BLaER1 (cell line): Measurements from ENCODE around the gene DENND1B.

Experiments
- H3K27ac ChIP-seq: shearing (Covaris generic); formaldehyde crosslinking; 2 replicates; pipeline ENCODE4 v1.8.1; 2022
- H3K27me3 ChIP-seq: shearing (Covaris generic); formaldehyde crosslinking; 2 replicates; pipeline ENCODE4 v1.8.1; 2022
- H3K36me3 ChIP-seq: shearing (Covaris generic); formaldehyde crosslinking; 2 replicates; pipeline ENCODE4 v1.8.1; 2022
- H3K4me1 ChIP-seq: shearing (Covaris generic); formaldehyde crosslinking; 2 replicates; pipeline ENCODE4 v1.8.1; 2022
- H3K4me2 ChIP-seq: shearing (Covaris generic); formaldehyde crosslinking; 2 replicates; pipeline ENCODE4 v1.8.1; 2022
- H3K4me3 ChIP-seq: shearing (Covaris generic); formaldehyde crosslinking; 2 replicates; pipeline ENCODE4 v1.8.1; 2022
- H3K9ac ChIP-seq: shearing (Covaris generic); formaldehyde crosslinking; 2 replicates; pipeline ENCODE4 v1.8.1; 2022
- H3K9me3 ChIP-seq: shearing (Covaris generic); formaldehyde crosslinking; 2 replicates; pipeline ENCODE4 v1.8.1; 2022
- H4K20me1 ChIP-seq: shearing (Covaris generic); formaldehyde crosslinking; 2 replicates; pipeline ENCODE4 v1.8.1; 2022
- Cebpa-rat ChIP-seq: shearing (Covaris generic); IDR thresholded peaks from 2 replicates; pipeline ENCODE4 v1.8.1; 2022

The DENND1B gene

DNA sequence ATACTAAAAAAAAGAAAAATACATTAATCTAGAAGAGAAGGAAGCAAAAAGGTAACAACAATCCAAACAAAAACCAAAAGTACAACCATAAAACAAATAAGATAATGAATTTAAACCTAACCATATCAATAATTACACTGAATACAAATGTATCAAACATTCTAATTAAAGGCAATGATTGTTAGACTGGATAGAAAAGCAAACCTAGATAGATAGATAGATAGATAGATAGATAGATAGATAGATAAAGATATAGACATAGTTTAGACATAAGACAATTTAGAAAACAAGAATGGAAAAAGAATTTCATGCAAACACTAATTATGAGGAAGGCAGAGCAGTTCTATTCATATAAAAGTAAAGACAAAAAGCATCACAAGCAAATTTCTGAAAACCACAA lies 24.9 kb downstream of the DENND1B start:
- Histone ChIP-seq H3K36me3 (0 out of 2 replicates have a peak, but pooled peaks cover 5% of the 10 kb centered on the region), H3K27ac (no peak overlapping the region)

DNA sequence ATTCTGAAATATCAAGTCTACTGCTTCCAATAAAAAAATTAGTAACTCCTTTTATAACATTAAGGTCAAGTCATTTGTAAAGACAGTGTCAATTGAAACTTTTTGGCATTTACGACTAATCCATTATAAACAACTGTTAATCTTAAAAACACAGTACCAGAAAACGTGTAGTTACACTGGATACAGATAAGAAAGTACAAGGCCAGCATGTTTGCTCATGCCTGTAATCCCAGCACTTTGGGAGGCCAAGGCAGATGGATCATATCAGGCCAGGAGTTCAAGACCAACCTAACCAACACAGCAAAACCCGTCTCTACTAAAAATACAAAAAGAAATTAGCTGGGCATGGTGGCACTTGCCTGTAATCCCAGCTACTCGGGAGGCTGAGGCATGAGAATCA lies 29.4 kb downstream of the DENND1B start:
- TF ChIP-seq Cebpa-rat = no peak
- Histone ChIP-seq H4K20me1 (no peaks in the 10 kb centered on the region), H3K27me3 (no peaks in the 10 kb centered on the region), H3K4me3 (no peak overlapping the region), H3K36me3 (no peaks in the 10 kb centered on the region), H3K9ac (no peak overlapping the region), H3K27ac (no peak overlapping the region), H3K9me3 (peaks cover 17% of the 10 kb centered on the region), H3K4me1 (peaks cover 11% of the 10 kb centered on the region), H3K4me2 (no peak overlapping the region)

More for the DNA sequence above, 24.9 kb downstream of the DENND1B start:
- 0 out of 2 replicates have a peak, but pooled peaks cover 4% of the 10 kb centered on the region for H3K9me3 ChIP-seq
- no peak overlapping the region for H3K4me3 ChIP-seq
- H3K4me2 ChIP-seq = no peak overlapping the region
- no peak for TF ChIP-seq Cebpa-rat
- H4K20me1 ChIP-seq = no peaks in the 10 kb centered on the region
- no peak overlapping the region for H3K9ac ChIP-seq
- peaks cover under 1% of the 10 kb centered on the region for H3K4me1 ChIP-seq
- no peaks in the 10 kb centered on the region for H3K27me3 ChIP-seq

DNA sequence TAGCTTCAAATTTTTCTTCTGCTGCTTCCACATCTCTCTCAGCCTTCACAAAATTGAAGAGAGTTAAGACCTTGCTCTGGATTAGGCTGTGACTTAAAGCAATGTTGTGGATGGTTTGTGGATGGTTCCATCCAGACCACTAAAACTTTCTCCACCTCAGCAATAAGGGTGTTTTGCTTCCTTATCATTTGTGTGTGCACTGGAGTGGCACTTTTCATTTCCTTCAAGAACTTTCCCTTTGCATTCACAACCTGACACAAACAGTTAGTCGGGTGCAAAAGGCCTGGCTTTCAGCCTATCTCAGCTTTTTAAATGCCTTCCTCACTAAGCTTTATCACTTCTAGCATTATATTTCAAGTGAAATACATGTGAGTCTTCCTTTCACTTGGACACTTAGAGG lies 30.3 kb downstream of the DENND1B start:
- TF ChIP-seq Cebpa-rat = no peak
- Histone ChIP-seq H3K4me3 (no peak overlapping the region), H3K27me3 (no peaks in the 10 kb centered on the region), H3K36me3 (no peaks in the 10 kb centered on the region), H3K9ac (no peak overlapping the region), H3K9me3 (peaks cover 17% of the 10 kb centered on the region), H3K27ac (peak overlapping the region; percentile 21; the same call in 1 of the 2 replicates), H3K4me1 (peaks cover 11% of the 10 kb centered on the region), H4K20me1 (no peaks in the 10 kb centered on the region), H3K4me2 (peak overlapping the region; percentile 50)

DNA sequence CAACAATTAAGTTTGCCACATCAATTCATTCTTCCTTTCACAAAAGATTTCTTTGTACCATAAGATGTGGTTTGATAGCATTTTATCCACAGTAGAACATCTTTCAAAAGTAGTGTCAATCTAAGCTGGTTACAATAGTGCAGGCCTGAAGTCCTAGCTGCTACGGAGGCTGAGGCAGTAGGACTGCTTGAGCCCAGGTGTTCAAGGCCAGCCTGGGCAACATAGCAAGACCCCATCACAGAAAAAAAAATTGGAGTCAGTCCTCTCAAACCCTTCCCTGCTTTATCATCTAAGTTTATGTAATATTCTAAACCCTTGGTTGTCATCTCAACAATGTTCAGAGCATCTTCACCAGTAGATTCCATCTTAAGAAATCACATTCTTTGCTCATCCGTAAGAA lies 31.7 kb downstream of the DENND1B start:
- Histone ChIP-seq H3K9ac (no peak overlapping the region), H3K4me1 (peaks cover 11% of the 10 kb centered on the region), H3K4me3 (no peak overlapping the region), H3K4me2 (no peak overlapping the region), H3K9me3 (peaks cover 17% of the 10 kb centered on the region), H3K27me3 (no peaks in the 10 kb centered on the region), H4K20me1 (peaks cover 8% of the 10 kb centered on the region; the same call in 1 of the 2 replicates), H3K27ac (no peak overlapping the region), H3K36me3 (no peaks in the 10 kb centered on the region)
- no peak for TF ChIP-seq Cebpa-rat

DNA sequence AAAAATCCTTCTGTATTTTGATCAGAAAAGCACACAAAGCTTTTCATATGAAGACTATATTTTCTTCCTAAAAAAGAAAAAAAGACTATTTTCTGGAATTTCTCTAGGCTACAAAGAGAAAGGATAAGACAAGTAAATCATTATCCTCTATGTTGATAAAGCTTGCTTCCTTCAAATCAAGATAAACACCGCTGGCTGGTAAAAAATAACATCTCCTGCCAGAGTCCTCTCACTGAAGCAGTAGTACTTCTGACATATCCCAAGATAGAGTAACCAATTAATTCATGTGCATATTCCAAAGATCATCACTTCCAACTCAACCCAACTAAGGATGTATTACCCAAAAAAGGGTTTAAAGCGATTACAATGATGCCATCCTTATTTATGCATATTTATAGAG lies 34.3 kb downstream of the DENND1B start:
- peaks cover 11% of the 10 kb centered on the region for H3K4me1 ChIP-seq
- TF ChIP-seq Cebpa-rat = no peak

DNA sequence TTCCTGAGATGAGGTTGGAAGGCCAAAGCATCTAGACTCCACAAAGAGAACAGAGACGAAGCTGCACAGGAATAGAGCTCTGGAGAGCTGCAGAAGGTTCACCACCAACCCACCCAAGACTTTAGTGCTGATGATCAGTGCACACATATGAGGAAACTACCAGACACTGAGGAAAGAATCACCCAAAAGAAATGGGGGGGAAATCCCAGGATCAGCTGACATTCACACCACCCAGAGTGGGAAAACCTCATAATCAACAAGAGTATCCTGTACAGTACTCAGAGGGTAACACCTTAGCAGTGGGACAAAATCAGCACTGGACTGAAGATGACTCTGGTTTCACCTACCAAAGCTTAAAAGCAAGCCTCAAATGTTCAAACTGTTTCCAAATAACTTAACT lies 36.4 kb downstream of the DENND1B start:
- H3K9me3 ChIP-seq = peaks cover 2% of the 10 kb centered on the region; the same call in 1 of the 2 replicates
- H3K27ac ChIP-seq = no peak overlapping the region
- H3K9ac ChIP-seq = no peak overlapping the region
- no peak for TF ChIP-seq Cebpa-rat
- no peak overlapping the region for H3K4me3 ChIP-seq
- peaks cover 10% of the 10 kb centered on the region; the same call in 1 of the 2 replicates for H4K20me1 ChIP-seq
- no peak overlapping the region for H3K4me2 ChIP-seq
- no peaks in the 10 kb centered on the region for H3K27me3 ChIP-seq
- no peaks in the 10 kb centered on the region for H3K4me1 ChIP-seq
- H3K36me3 ChIP-seq = no peaks in the 10 kb centered on the region

More for the DNA sequence above, 34.3 kb downstream of the DENND1B start:
- peaks cover 13% of the 10 kb centered on the region for H3K9me3 ChIP-seq
- no peak overlapping the region for H3K9ac ChIP-seq
- no peaks in the 10 kb centered on the region for H3K27me3 ChIP-seq
- H3K4me2 ChIP-seq = no peak overlapping the region
- H4K20me1 ChIP-seq = peaks cover 10% of the 10 kb centered on the region; the same call in 1 of the 2 replicates
- no peak overlapping the region for H3K27ac ChIP-seq
- no peak overlapping the region for H3K4me3 ChIP-seq
- H3K36me3 ChIP-seq = no peaks in the 10 kb centered on the region

DNA sequence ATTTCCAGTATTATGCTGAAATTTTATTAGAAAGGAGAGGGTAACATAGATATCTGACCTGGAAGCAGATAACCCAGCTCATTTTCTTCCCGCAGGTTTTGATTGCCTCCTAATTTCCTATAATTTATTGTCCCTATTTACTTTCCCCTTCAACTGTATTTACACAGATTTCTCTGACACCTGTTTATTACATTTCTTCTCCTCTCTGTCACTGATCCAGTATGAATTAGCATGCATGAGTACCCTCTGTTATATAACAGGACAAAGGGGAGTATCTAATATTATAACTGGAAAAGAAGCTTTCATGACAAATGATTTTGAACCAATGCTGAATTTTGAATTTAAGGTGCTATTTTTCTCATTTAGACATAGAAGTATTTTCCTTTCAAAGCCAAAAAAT lies 37.4 kb downstream of the DENND1B start:
- TF ChIP-seq Cebpa-rat = no peak
- Histone ChIP-seq H3K4me3 (no peak overlapping the region), H3K27me3 (no peaks in the 10 kb centered on the region), H3K4me2 (no peak overlapping the region), H3K9ac (no peak overlapping the region), H3K9me3 (no peaks in the 10 kb centered on the region; the same call in 1 of the 2 replicates), H3K36me3 (no peaks in the 10 kb centered on the region), H3K27ac (no peak overlapping the region), H3K4me1 (no peaks in the 10 kb centered on the region), H4K20me1 (peaks cover 10% of the 10 kb centered on the region; the same call in 1 of the 2 replicates)

DNA sequence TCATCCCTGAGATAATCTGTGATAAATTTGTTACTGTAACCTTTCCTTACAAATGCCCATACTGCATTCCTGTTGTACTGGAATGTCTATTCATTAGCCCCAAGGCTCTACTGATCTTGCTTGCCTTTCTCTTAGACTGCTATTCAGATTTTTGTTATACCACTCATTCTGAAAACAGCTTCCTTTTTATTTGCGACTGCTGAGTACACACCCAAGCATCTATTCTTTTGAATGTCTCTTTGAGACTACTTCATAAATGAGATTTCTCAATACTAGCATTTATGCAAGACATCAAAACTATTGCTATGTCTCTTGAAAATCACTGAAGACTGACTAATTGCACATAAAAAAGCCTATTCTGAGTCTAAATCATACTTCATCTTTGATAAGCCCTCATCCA lies 38.6 kb downstream of the DENND1B start:
- H3K36me3 ChIP-seq = no peaks in the 10 kb centered on the region
- no peak overlapping the region for H3K4me2 ChIP-seq
- peaks cover 10% of the 10 kb centered on the region; the same call in 1 of the 2 replicates for H4K20me1 ChIP-seq
- H3K4me3 ChIP-seq = no peak overlapping the region
- no peak for TF ChIP-seq Cebpa-rat
- H3K27me3 ChIP-seq = no peaks in the 10 kb centered on the region
- no peak overlapping the region for H3K27ac ChIP-seq
- no peaks in the 10 kb centered on the region for H3K4me1 ChIP-seq
- no peaks in the 10 kb centered on the region; the same call in 1 of the 2 replicates for H3K9me3 ChIP-seq
- H3K9ac ChIP-seq = no peak overlapping the region

DNA sequence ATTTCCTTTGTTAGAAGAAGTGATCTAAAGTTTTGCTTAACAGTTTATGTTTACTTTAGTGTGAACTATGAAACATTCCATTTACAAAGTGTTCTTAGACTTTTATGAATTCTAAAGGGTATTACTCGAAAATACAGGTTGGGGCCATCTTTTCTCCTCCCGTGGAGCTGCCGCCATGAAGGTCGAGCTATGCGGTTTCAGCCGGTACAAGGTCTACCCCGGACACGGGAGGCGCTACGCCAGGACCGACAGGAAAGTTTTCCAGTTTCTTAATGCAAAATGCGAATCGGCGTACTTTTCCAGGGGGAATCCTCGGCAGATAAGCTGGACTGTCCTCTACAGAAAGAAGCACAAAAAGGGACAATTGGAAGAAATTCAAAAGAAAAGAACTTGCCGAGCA lies 39.8 kb downstream of the DENND1B start:
- H3K9me3 ChIP-seq = no peaks in the 10 kb centered on the region; the same call in 1 of the 2 replicates
- H3K27ac ChIP-seq = no peak overlapping the region
- no peak overlapping the region for H3K9ac ChIP-seq
- H3K4me2 ChIP-seq = no peak overlapping the region
- H3K36me3 ChIP-seq = no peaks in the 10 kb centered on the region
- no peaks in the 10 kb centered on the region for H3K4me1 ChIP-seq
- H3K4me3 ChIP-seq = no peak overlapping the region
- TF ChIP-seq Cebpa-rat = no peak
- H4K20me1 ChIP-seq = peaks cover 10% of the 10 kb centered on the region; the same call in 1 of the 2 replicates
- no peaks in the 10 kb centered on the region for H3K27me3 ChIP-seq

DNA sequence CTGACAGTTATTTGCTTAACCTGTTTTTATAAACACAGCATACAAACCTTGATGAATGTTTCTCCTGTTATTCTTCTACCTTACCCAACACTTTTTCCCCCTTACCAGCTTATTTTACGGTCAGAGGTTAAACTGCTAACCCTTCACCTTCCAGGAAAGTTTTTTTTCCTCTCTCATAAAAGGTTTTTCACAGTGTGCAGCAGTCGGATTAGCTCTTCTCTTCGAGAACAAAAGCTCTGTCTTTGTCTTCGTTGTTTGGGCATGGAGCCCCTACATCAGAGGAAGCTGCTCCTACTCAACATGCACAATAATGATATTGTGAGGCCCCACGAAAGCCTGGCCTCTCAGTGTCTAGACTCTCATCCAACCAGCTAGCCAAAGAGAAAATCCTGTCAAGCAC lies 42.0 kb downstream of the DENND1B start:
- H3K9me3 ChIP-seq = no peaks in the 10 kb centered on the region; the same call in 1 of the 2 replicates
- H3K9ac ChIP-seq = no peak overlapping the region
- no peaks in the 10 kb centered on the region for H3K36me3 ChIP-seq
- no peak overlapping the region for H3K4me2 ChIP-seq
- no peak overlapping the region for H3K27ac ChIP-seq
- H3K4me3 ChIP-seq = no peak overlapping the region
- no peaks in the 10 kb centered on the region for H4K20me1 ChIP-seq
- no peaks in the 10 kb centered on the region for H3K4me1 ChIP-seq
- no peaks in the 10 kb centered on the region for H3K27me3 ChIP-seq
- TF ChIP-seq Cebpa-rat = no peak

DNA sequence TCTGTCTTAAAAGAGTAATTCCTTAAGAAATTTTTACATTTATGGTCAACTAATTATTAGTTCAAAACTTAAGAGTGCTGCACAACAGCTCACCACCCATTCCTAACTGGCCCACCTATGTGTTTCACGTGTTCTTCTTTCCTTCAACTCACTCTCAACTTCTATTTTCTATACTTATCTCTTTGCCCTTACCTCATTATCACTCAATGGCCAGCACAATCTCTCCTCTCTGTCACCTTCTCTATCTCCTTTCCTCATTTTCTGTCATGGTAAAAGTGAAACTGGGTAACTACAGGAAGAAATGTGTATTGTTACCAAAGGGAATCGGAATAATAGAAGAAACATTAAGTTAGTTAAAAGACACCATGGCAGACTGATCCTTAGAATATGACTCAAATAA lies 43.1 kb downstream of the DENND1B start:
- Histone ChIP-seq H3K27ac (no peak overlapping the region), H3K36me3 (no peaks in the 10 kb centered on the region), H3K9me3 (no peaks in the 10 kb centered on the region; the same call in 1 of the 2 replicates), H3K4me3 (no peak overlapping the region), H3K4me2 (no peak overlapping the region), H4K20me1 (no peaks in the 10 kb centered on the region), H3K4me1 (no peaks in the 10 kb centered on the region), H3K9ac (no peak overlapping the region), H3K27me3 (no peaks in the 10 kb centered on the region)
- no peak for TF ChIP-seq Cebpa-rat
